ENCODE data around the gene SFXN4.

DNA sequence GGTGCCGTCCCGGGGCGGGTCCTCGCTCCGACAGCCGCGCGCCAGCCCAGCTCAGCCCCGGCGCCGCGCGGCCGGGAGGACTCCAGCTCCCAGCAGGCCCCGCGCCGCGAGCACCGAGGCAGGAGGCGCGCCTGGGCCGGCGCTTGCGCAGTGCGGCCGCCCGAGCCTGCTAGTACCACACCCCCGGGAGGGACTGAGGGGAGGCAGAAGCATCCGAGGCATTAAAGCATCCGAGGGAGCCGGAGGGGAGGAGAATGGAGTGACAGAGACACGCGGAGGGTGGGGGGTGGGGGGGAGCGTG, 41.8 kb upstream of the SFXN4 start, which contains the start of gene GRK5:
- TF ChIP-seq POLR2A (conservative IDR thresholded peaks at IDR 0.05) (no peak), TCF7L2 (IDR thresholded peaks at IDR 0.05; ENCODE audit: low read depth, low read length) (no peak), ZNF347 (CRISPR knock-in tag; IDR thresholded peaks at IDR 0.05; ENCODE audit: low read depth) (no peak), ZNF23 (CRISPR knock-in tag; IDR thresholded peaks at IDR 0.05) (no peak), CBX5 (IDR thresholded peaks at IDR 0.05; ENCODE audit: borderline replicate concordance, low read depth) (no peak), SMARCC2 (IDR thresholded peaks at IDR 0.05; ENCODE audit: low read depth) (no peak), ETV5 (CRISPR knock-in tag; IDR thresholded peaks at IDR 0.05; ENCODE audit: low read depth) (no peak), ZNF184 (CRISPR knock-in tag; IDR thresholded peaks at IDR 0.05) (no peak)
- TF ChIP-seq, protein P1, sequence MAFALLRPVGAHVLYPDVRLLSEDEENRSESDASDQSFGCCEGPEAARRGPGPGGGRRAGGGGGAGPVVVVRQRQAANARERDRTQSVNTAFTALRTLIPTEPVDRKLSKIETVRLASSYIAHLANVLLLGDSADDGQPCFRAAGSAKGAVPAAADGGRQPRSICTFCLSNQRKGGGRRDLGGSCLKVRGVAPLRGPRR (CRISPR knock-in tag; IDR thresholded peaks at IDR 0.05), result no peak
- TF ChIP-seq, protein P2, sequence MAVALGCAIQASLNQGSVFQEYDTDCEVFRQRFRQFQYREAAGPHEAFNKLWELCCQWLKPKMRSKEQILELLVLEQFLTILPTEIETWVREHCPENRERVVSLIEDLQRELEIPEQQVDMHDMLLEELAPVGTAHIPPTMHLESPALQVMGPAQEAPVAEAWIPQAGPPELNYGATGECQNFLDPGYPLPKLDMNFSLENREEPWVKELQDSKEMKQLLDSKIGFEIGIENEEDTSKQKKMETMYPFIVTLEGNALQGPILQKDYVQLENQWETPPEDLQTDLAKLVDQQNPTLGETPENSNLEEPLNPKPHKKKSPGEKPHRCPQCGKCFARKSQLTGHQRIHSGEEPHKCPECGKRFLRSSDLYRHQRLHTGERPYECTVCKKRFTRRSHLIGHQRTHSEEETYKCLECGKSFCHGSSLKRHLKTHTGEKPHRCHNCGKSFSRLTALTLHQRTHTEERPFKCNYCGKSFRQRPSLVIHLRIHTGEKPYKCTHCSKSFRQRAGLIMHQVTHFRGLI (CRISPR knock-in tag; IDR thresholded peaks at IDR 0.05), result no peak
